Measurements from ENCODE around the gene ZNF564.

DNA sequence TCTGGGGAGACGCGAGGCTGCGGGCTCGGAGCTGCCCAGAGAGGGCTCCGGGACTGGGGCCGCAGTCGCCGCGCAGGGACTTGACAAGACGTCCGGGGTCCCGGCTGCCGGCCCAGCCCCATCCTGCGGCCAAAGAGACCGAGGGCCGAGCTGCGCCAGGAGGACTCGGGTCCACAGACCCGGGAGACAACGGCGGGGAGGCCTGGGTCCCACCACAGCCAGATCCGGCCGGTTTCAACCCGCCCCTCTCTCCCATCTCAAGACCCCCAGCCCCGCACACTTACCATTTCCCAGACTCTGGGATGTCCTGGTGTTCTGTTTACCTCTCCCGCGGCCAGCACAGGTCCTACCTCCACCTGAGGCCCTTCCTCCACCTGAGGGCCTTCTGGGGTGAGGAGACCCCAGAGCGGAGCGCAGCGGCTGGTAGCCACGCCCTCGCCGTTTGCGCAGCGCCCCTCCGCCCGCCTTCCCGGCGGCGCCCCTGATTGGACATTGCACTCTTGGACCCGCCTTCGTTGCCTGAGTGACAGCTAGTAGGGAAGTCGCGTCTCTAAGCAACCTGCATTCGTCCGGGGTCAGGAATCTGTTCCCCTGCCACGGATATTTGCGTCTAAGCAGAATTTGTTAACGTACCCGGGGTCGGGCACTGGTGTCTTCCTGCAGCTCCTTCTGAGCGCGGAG lies 66.8 kb downstream of the ZNF564 start, which contains the start of gene ZNF709:
- TF ChIP-seq, protein P1, sequence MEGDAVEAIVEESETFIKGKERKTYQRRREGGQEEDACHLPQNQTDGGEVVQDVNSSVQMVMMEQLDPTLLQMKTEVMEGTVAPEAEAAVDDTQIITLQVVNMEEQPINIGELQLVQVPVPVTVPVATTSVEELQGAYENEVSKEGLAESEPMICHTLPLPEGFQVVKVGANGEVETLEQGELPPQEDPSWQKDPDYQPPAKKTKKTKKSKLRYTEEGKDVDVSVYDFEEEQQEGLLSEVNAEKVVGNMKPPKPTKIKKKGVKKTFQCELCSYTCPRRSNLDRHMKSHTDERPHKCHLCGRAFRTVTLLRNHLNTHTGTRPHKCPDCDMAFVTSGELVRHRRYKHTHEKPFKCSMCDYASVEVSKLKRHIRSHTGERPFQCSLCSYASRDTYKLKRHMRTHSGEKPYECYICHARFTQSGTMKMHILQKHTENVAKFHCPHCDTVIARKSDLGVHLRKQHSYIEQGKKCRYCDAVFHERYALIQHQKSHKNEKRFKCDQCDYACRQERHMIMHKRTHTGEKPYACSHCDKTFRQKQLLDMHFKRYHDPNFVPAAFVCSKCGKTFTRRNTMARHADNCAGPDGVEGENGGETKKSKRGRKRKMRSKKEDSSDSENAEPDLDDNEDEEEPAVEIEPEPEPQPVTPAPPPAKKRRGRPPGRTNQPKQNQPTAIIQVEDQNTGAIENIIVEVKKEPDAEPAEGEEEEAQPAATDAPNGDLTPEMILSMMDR (IDR thresholded peaks at IDR 0.05; ENCODE audit: low read depth, low read length, poor library complexity, severe bottlenecking), result no peak
- no peak for TF ChIP-seq EZH2phosphoT487 (IDR thresholded peaks at IDR 0.05; ENCODE audit: borderline replicate concordance, low read length)

All from DOHH2 (cell line).